ENCODE results near the gene FKBP3.
A peak's percentile ranks its signal among the peaks of the same experiment; 100 is the strongest.
"Not testable (repeated sequence)": the region's sequence is repeated elsewhere in the genome, so short reads cannot be mapped to it uniquely, and the experiment has no call there.

FKBP3 gene

GRCh38 chr14:45114327-45114726 is 20.0 kb downstream of the FKBP3 start:
- DNase-seq (ENCODE audit: low read depth in 1 of 2, low spot score in 1 of 2): no peak

- DNase-seq (ENCODE audit: low read depth in 1 of 2, low spot score in 1 of 2): no peak
Observed at GRCh38 chr14:45112896-45113781, 21.1 kb downstream of the FKBP3 start.

- no peak for DNase-seq (ENCODE audit: low read depth in 1 of 2, low spot score in 1 of 2)
Observed at GRCh38 chr14:45104561-45104960, 29.7 kb downstream of the FKBP3 start.

GRCh38 chr14:45103806-45104205 is 30.5 kb downstream of the FKBP3 start:
- DNase-seq (ENCODE audit: low read depth in 1 of 2, low spot score in 1 of 2): no peak

GRCh38 chr14:45096218-45096617 is 38.1 kb downstream of the FKBP3 start:
- no peak for DNase-seq (ENCODE audit: low read depth in 1 of 2, low spot score in 1 of 2)

- no peak for DNase-seq (ENCODE audit: low read depth in 1 of 2, low spot score in 1 of 2)
Observed at GRCh38 chr14:45095143-45095542, 39.1 kb downstream of the FKBP3 start.

GRCh38 chr14:45094275-45094674 is 40.0 kb downstream of the FKBP3 start:
- no peak for DNase-seq (ENCODE audit: low read depth in 1 of 2, low spot score in 1 of 2)

- no peak for DNase-seq (ENCODE audit: low read depth in 1 of 2, low spot score in 1 of 2)
Observed at GRCh38 chr14:45091710-45092109, 42.6 kb downstream of the FKBP3 start.

- DNase-seq (ENCODE audit: low read depth in 1 of 2, low spot score in 1 of 2): no peak
Observed at GRCh38 chr14:45089813-45090212, 44.5 kb downstream of the FKBP3 start.

- DNase-seq (ENCODE audit: low read depth in 1 of 2, low spot score in 1 of 2): no peak
Observed at GRCh38 chr14:45084946-45085346, 49.3 kb downstream of the FKBP3 start.

GRCh38 chr14:45083976-45084722 is 50.1 kb downstream of the FKBP3 start, which contains the start of gene PRPF39:
TSS of gene PRPF39 (plus strand) at chr14:45084116. CDS start at chr14:45095240, 11,124 bp downstream.
- peak; percentile 88 to 94 for DNase-seq (ENCODE audit: low read depth in 1 of 2, low spot score in 1 of 2)

- no peak for DNase-seq (ENCODE audit: low read depth in 1 of 2, low spot score in 1 of 2)
Observed at GRCh38 chr14:45083617-45083975, 50.7 kb downstream of the FKBP3 start.

- no peak for DNase-seq (ENCODE audit: low read depth in 1 of 2, low spot score in 1 of 2)
Observed at GRCh38 chr14:45082420-45082819, 51.9 kb downstream of the FKBP3 start.

- DNase-seq (ENCODE audit: low read depth in 1 of 2, low spot score in 1 of 2): not testable (repeated sequence)
Observed at GRCh38 chr14:45081096-45081495, 53.2 kb downstream of the FKBP3 start.

GRCh38 chr14:45080416-45080968 is 53.8 kb downstream of the FKBP3 start:
- not testable (repeated sequence) for DNase-seq (ENCODE audit: low read depth in 1 of 2, low spot score in 1 of 2)

GRCh38 chr14:45078323-45078722 is 56.0 kb downstream of the FKBP3 start:
- DNase-seq (ENCODE audit: low read depth in 1 of 2, low spot score in 1 of 2): no peak

- no peak for DNase-seq (ENCODE audit: low read depth in 1 of 2, low spot score in 1 of 2)
Observed at GRCh38 chr14:45073231-45073879, 60.9 kb downstream of the FKBP3 start.

GRCh38 chr14:45072126-45072525 is 62.2 kb downstream of the FKBP3 start:
- no peak for DNase-seq (ENCODE audit: low read depth in 1 of 2, low spot score in 1 of 2)

- DNase-seq (ENCODE audit: low read depth in 1 of 2, low spot score in 1 of 2): no peak
Observed at GRCh38 chr14:45070215-45070614, 64.1 kb downstream of the FKBP3 start.

GRCh38 chr14:45068396-45068795 is 65.9 kb downstream of the FKBP3 start:
- DNase-seq (ENCODE audit: low read depth in 1 of 2, low spot score in 1 of 2): no peak

- DNase-seq (ENCODE audit: low read depth in 1 of 2, low spot score in 1 of 2): no peak
Observed at GRCh38 chr14:45066667-45067066, 67.6 kb downstream of the FKBP3 start.

Data from activated T-helper 1 cell treated with anti-CD3 and anti-CD28 coated beads, Interleukin-2, amount 50 U/mL, for 16 hours (primary cell).